Lung (tissue), 12 donors: ENCODE results near the gene STRN3. TPM values are rescaled to one million over a fixed set of nuclear protein-coding genes. Genes with fewer than 3 reads are reported as not detected.

Experiments used
- ATAC-seq: fragments of 200-7000 bp; cut with Tn5 transposase; one replicate; pipeline ENCODE4 v1.9.1; 2020; ENCODE audit warnings: moderate number of reproducible peaks; ENCODE audit not compliant: insufficient read depth, low FRiP score
- DNase-seq, 3 donors: peaks; one replicate each; pipeline ENCODE4 v3.0.0-alpha.2; 2013 to 2017
- H3K27ac ChIP-seq, 2 donors: one replicate each; pipeline ENCODE4 v1.5.1; 2013; ENCODE audit warnings: mild to moderate bottlenecking in 2 of 2, moderate library complexity in 2 of 2, control low read depth in 1 of 2, inconsistent platforms in 1 of 2, low read depth in 1 of 2, low read length in 1 of 2
- H3K27me3 ChIP-seq, 3 donors: one replicate each; pipeline ENCODE4 v1.5.1; 2013; ENCODE audit warnings: low read length in 2 of 3; ENCODE audit not compliant: control insufficient read depth in 3 of 3, insufficient read depth in 3 of 3
- H3K36me3 ChIP-seq, 4 donors: one replicate each; pipeline ENCODE4 v1.5.1; 2013; ENCODE audit warnings: low read length in 4 of 4, mild to moderate bottlenecking in 1 of 4, moderate library complexity in 1 of 4; ENCODE audit not compliant: control insufficient read depth in 4 of 4, insufficient read depth in 4 of 4
- H3K4me1 ChIP-seq, 5 donors: one replicate each; pipeline ENCODE4 v1.5.1; 2013; ENCODE audit warnings: low read length in 5 of 5, mild to moderate bottlenecking in 2 of 5, moderate library complexity in 1 of 5; ENCODE audit not compliant: control insufficient read depth in 5 of 5, insufficient read depth in 5 of 5
- H3K4me3 ChIP-seq: one replicate; pipeline ENCODE4 v1.5.1; 2013; ENCODE audit warnings: mild to moderate bottlenecking, control low read depth, moderate library complexity
- H3K9ac ChIP-seq, 2 donors: one replicate each; pipeline ENCODE4 v1.5.1; 2013; ENCODE audit warnings: low read length in 2 of 2, control low read depth in 1 of 2; ENCODE audit not compliant: insufficient read depth in 1 of 2
- H3K9me3 ChIP-seq, 4 donors: one replicate each; pipeline ENCODE4 v1.5.1; 2013; ENCODE audit warnings: low read length in 3 of 4, mild to moderate bottlenecking in 1 of 4, moderate library complexity in 1 of 4; ENCODE audit not compliant: control insufficient read depth in 4 of 4, insufficient read depth in 3 of 4
- CTCF ChIP-seq: IDR thresholded peaks from 2 replicates; pipeline ENCODE4 v1.5.1; 2012; ENCODE audit warnings: mild to moderate bottlenecking; ENCODE audit errors: control extremely low read depth, extremely low read depth
- WGBS, 2 donors: extraction: QIAGEN DNeasy Blood & Tissue Kit; methylation state at CpG; one replicate each; pipeline ENCODE4 v1.1.7; 2013; 5-methylcytosine and 5-hydroxymethylcytosine counted together
- polyA plus RNA-seq, 2 donors: library from polyadenylated mRNA; stranded (reverse); fragments of 200-250 nt; gene quantifications; one replicate each; pipeline ENCODE4 v1.2.1, GENCODE V29; 2013
- total RNA-seq, 2 donors: library from RNA; depleted of rRNA in 1 of 2; stranded (reverse); fragments of >200 nt in 1 of 2; gene quantifications; one replicate each; pipeline ENCODE4 v1.2.1, GENCODE V29; 2014 to 2021
- donor health status: control.
- donor health status: control.
- donor health status: Bipolar disorder and iron deficiency.
- donor health status: healthy.
- donor health status: DM: yes; HTN: yes; CAD: no.

Gene STRN3
- total and polyA plus RNA-seq, 4 donors: 10.6 to 86.8 (median 19.0) TPM

GRCh38 chr14:30908826-30909225 lies 117.4 kb downstream of the STRN3 start:
- Histone ChIP-seq H3K9me3 (no peaks in the 10 kb centered on the region), H3K4me3 (no peak overlapping the region), H3K4me1 (no peaks in the 10 kb centered on the region), H3K36me3 (peaks cover 6 to 19% (median 13%) of the 10 kb centered on the region in 4 donors), H3K9ac (no peak overlapping the region), H3K27ac (no peak overlapping the region), H3K27me3 (no peaks in the 10 kb centered on the region)
- ATAC-seq: no peak
- 85 to 93% methylated on average over 2 of the region's 2 CpGs for WGBS, 2 donors
- no peak for DNase-seq
- no peak for TF ChIP-seq CTCF

DNA sequence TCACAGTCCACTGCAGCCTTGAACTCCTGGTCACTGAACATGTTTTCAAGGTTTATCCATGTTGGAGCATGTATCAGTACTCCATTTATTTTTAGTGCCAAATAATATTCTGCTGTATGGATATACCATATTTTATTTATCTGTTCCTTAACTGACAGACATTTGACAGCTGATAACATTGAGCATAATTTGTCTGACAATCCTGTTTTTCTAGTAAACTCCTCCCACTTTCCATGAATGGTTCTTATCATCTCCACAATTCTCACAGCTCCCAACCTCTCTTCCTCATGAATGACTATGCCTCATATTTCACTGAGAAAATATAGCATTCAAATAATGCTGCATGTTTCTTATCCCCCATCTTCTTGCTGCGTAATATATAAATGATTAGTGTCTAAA lies 118.5 kb downstream of the STRN3 start:
- H3K9me3 ChIP-seq: no peaks in the 10 kb centered on the region
- WGBS, 2 donors: 96 to 100% methylated on average over 1 of the region's 1 CpG
- no peak overlapping the region for H3K27ac ChIP-seq
- H3K36me3 ChIP-seq: peaks cover 6 to 19% (median 14%) of the 10 kb centered on the region in 4 donors
- TF ChIP-seq CTCF: no peak
- no peaks in the 10 kb centered on the region for H3K27me3 ChIP-seq
- no peaks in the 10 kb centered on the region for H3K4me1 ChIP-seq
- no peak for DNase-seq
- no peak overlapping the region for H3K4me3 ChIP-seq
- no peak for ATAC-seq
- no peak overlapping the region for H3K9ac ChIP-seq

DNA sequence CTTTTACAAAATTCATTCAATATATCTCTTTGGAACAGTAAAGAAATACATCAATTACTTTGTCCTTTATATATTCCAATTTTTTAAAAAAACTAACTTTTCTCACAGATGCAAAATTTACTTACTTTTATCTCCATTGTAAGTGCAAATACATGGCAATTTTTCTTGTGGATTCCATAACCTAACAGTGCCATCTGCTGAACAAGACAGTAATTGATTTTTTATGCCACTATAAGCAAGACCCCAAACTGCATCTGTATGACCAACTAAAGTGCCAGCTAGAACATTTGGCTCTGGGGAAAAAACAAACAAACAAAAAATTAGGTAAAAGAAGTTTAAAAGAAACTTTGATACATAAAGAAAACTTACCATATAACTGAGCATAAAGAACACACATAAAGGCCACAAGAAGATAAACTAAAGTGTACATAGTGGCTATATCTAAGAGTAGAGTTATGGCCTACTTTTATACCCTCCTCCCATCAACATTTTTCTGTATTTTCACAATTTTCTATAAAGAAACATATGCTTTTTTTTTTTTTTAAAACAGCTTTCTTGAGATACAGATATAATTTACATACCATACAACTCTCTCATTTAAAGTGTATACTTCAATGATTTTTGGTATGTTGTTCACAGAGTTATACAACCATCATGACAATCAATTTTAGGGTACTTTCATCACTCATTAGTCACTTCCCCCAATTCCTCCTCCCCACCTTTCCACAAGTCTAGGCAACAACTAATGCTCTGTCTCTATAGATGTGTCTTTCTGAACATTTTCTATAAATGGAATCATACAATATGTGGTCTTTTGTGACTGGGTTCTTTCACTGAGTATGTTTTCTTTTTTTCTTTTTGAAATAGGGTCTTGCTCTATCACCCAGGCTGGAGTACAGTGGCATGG lies 119.2 kb downstream of the STRN3 start:
- TF ChIP-seq CTCF: no peak
- Histone ChIP-seq H3K4me3 (no peak overlapping the region), H3K27ac (no peak overlapping the region), H3K4me1 (no peaks in the 10 kb centered on the region), H3K9ac (no peak overlapping the region), H3K36me3 (peaks cover 6 to 22% (median 16%) of the 10 kb centered on the region in 4 donors), H3K27me3 (no peaks in the 10 kb centered on the region), H3K9me3 (no peaks in the 10 kb centered on the region)
- DNase-seq: peak in 2 of 3 donors; percentile 36 to 49
- ATAC-seq: no peak
